ENCODE data around the gene CEP128. TPM values are rescaled to one million over a fixed set of nuclear protein-coding genes. Genes with fewer than 3 reads are reported as not detected.

The CEP128 gene
- total RNA-seq, 2 experiments from 2014 or later, result 18.6 to 21.6 TPM

GRCh38 chr14:80605536-80605935 lies 336.0 kb downstream of the CEP128 start:
- DNase-seq (no peak), ATAC-seq (no peak)
- ChIA-PET CTCF (no interaction called here), POLR2A (no interaction called here)
- H3K4me1 Mint-ChIP-seq, result no peaks in the 10 kb centered on the region
- no peaks in the 10 kb centered on the region for H3K36me3 Mint-ChIP-seq (ENCODE audit: low read depth)
- intact Hi-C loops (cut with DNase I, micrococcal nuclease), result no loop called here
- H3K4me3 Mint-ChIP-seq, result no peak overlapping the region
- no peaks in the 10 kb centered on the region for H3K9me3 Mint-ChIP-seq (ENCODE audit: low read depth)
- H3K27ac Mint-ChIP-seq, result no peak overlapping the region
- H3K27me3 Mint-ChIP-seq, result no peaks in the 10 kb centered on the region

GRCh38 chr14:80602946-80603345 lies 338.6 kb downstream of the CEP128 start:
- no peaks in the 10 kb centered on the region for H3K27me3 Mint-ChIP-seq
- CTCF ChIA-PET, result no interaction called here
- POLR2A ChIA-PET, result no interaction called here
- no peak overlapping the region for H3K4me3 Mint-ChIP-seq
- H3K27ac Mint-ChIP-seq, result no peak overlapping the region
- DNase-seq (no peak), ATAC-seq (no peak)
- no peaks in the 10 kb centered on the region for H3K36me3 Mint-ChIP-seq (ENCODE audit: low read depth)
- intact Hi-C loops (cut with DNase I, micrococcal nuclease), result no loop called here
- H3K9me3 Mint-ChIP-seq (ENCODE audit: low read depth), result no peaks in the 10 kb centered on the region
- H3K4me1 Mint-ChIP-seq, result no peaks in the 10 kb centered on the region

GRCh38 chr14:80587096-80587724 lies 354.3 kb downstream of the CEP128 start:
- CTCF ChIA-PET, result interaction anchor here (0.6 to 1.3 kb wide), 3 partner anchors 54 to 613 kb away, joined by 3 to 4 read pairs (median 3); no protein-coding TSS in a partner anchor
- POLR2A ChIA-PET, result no interaction called here
- ATAC-seq, result peak; percentile 92
- intact Hi-C loops (cut with DNase I, micrococcal nuclease), result loop anchor here (1.0 to 5.0 kb wide), 5 partner anchors 344 to 634 kb away; partner anchors contain the start of gene GTF2A1 (in 1 of the 2)
- no peak overlapping the region for H3K4me3 Mint-ChIP-seq
- H3K36me3 Mint-ChIP-seq (ENCODE audit: low read depth), result peaks cover 13% of the 10 kb centered on the region
- H3K27ac Mint-ChIP-seq, result peak overlapping the region; percentile 47
- DNase-seq, result peak; percentile 18
- H3K27me3 Mint-ChIP-seq, result no peaks in the 10 kb centered on the region
- peaks cover 20% of the 10 kb centered on the region for H3K4me1 Mint-ChIP-seq
- H3K9me3 Mint-ChIP-seq (ENCODE audit: low read depth), result peaks cover 12% of the 10 kb centered on the region

- ChIA-PET POLR2A (no interaction called here), CTCF (interaction anchor here (0.5 to 1.3 kb wide), 4 partner anchors 63 to 587 kb away, joined by 3 to 5 read pairs (median 4); no protein-coding TSS in a partner anchor)
- Mint-ChIP-seq H3K4me1 (peaks cover 20% of the 10 kb centered on the region), H3K36me3 (ENCODE audit: low read depth) (peaks cover 6% of the 10 kb centered on the region), H3K27ac (no peak overlapping the region), H3K9me3 (ENCODE audit: low read depth) (peaks cover 4% of the 10 kb centered on the region), H3K4me3 (no peak overlapping the region), H3K27me3 (no peaks in the 10 kb centered on the region)
- ATAC-seq, result no peak
- intact Hi-C loops (cut with DNase I, micrococcal nuclease), result loop anchor here in 1 of 2 experiments (2.0 to 5.0 kb wide), 2 partner anchors 566 to 635 kb away; partner anchors contain the start of gene GTF2A1
- no peak for DNase-seq
These were observed 355.4 kb downstream of the CEP128 start for GRCh38 chr14:80586131-80586530.

- intact Hi-C loops (cut with DNase I, micrococcal nuclease), result loop anchor here in 1 of 2 experiments (5.0 kb wide), 1 partner anchor 567 kb away; no protein-coding TSS in a partner anchor
- H3K4me1 Mint-ChIP-seq, result peaks cover 20% of the 10 kb centered on the region
- no peaks in the 10 kb centered on the region for H3K27me3 Mint-ChIP-seq
- no peak for DNase-seq
- CTCF ChIA-PET, result interaction anchor here (0.9 to 1.1 kb wide), 2 partner anchors 17 to 587 kb away, joined by 3 to 5 read pairs; no protein-coding TSS in a partner anchor
- ATAC-seq, result no peak
- POLR2A ChIA-PET, result no interaction called here
- no peak overlapping the region for H3K4me3 Mint-ChIP-seq
- H3K27ac Mint-ChIP-seq, result no peak overlapping the region
- no peaks in the 10 kb centered on the region for H3K9me3 Mint-ChIP-seq (ENCODE audit: low read depth)
- peaks cover 6% of the 10 kb centered on the region for H3K36me3 Mint-ChIP-seq (ENCODE audit: low read depth)
These were observed 356.1 kb downstream of the CEP128 start for GRCh38 chr14:80585506-80585835.

GRCh38 chr14:80584744-80585505 lies 356.6 kb downstream of the CEP128 start:
- Mint-ChIP-seq H3K27me3 (no peaks in the 10 kb centered on the region), H3K4me3 (no peak overlapping the region), H3K9me3 (ENCODE audit: low read depth) (no peaks in the 10 kb centered on the region), H3K4me1 (peaks cover 20% of the 10 kb centered on the region), H3K27ac (no peak overlapping the region), H3K36me3 (ENCODE audit: low read depth) (peaks cover 4% of the 10 kb centered on the region)
- intact Hi-C loops (cut with DNase I, micrococcal nuclease), result loop anchor here in 1 of 2 experiments (5.0 kb wide), 1 partner anchor 567 kb away; no protein-coding TSS in a partner anchor
- POLR2A ChIA-PET, result no interaction called here
- ATAC-seq (no peak), DNase-seq (no peak)
- CTCF ChIA-PET, result interaction anchor here (0.9 kb wide), 1 partner anchor 16 kb away, joined by 3 read pairs; no protein-coding TSS in a partner anchor

- Mint-ChIP-seq H3K4me3 (no peak overlapping the region), H3K27ac (no peak overlapping the region), H3K9me3 (ENCODE audit: low read depth) (no peaks in the 10 kb centered on the region), H3K36me3 (ENCODE audit: low read depth) (peaks cover 3% of the 10 kb centered on the region), H3K27me3 (no peaks in the 10 kb centered on the region), H3K4me1 (no peaks in the 10 kb centered on the region)
- ATAC-seq, result no peak
- POLR2A ChIA-PET, result no interaction called here
- intact Hi-C loops (cut with DNase I, micrococcal nuclease), result no loop called here
- no peak for DNase-seq
- CTCF ChIA-PET, result no interaction called here
These were observed 363.9 kb downstream of the CEP128 start for GRCh38 chr14:80577599-80577998.

- no peaks in the 10 kb centered on the region for H3K27me3 Mint-ChIP-seq
- H3K36me3 Mint-ChIP-seq (ENCODE audit: low read depth), result peaks cover 3% of the 10 kb centered on the region
- intact Hi-C loops (cut with DNase I, micrococcal nuclease), result no loop called here
- H3K9me3 Mint-ChIP-seq (ENCODE audit: low read depth), result no peaks in the 10 kb centered on the region
- no peak overlapping the region for H3K27ac Mint-ChIP-seq
- ATAC-seq (no peak), DNase-seq (no peak)
- no peaks in the 10 kb centered on the region for H3K4me1 Mint-ChIP-seq
- CTCF ChIA-PET, result no interaction called here
- H3K4me3 Mint-ChIP-seq, result no peak overlapping the region
- POLR2A ChIA-PET, result interaction anchor here (0.6 kb wide), 1 partner anchor 18 kb away, joined by 4 read pairs; no protein-coding TSS in a partner anchor
These were observed 365.1 kb downstream of the CEP128 start for GRCh38 chr14:80576401-80576800.

- no peaks in the 10 kb centered on the region for H3K9me3 Mint-ChIP-seq (ENCODE audit: low read depth)
- DNase-seq, result no peak
- no peak overlapping the region for H3K4me3 Mint-ChIP-seq
- POLR2A ChIA-PET, result no interaction called here
- H3K36me3 Mint-ChIP-seq (ENCODE audit: low read depth), result peaks cover 3% of the 10 kb centered on the region
- no peaks in the 10 kb centered on the region for H3K27me3 Mint-ChIP-seq
- peak; percentile 86 for ATAC-seq
- CTCF ChIA-PET, result no interaction called here
- no peaks in the 10 kb centered on the region for H3K4me1 Mint-ChIP-seq
- intact Hi-C loops (cut with DNase I, micrococcal nuclease), result no loop called here
- no peak overlapping the region for H3K27ac Mint-ChIP-seq
These were observed 365.8 kb downstream of the CEP128 start for GRCh38 chr14:80575763-80576162.

GRCh38 chr14:80572666-80573065 lies 368.9 kb downstream of the CEP128 start:
- Mint-ChIP-seq H3K27me3 (no peaks in the 10 kb centered on the region), H3K4me1 (peaks cover 3% of the 10 kb centered on the region), H3K9me3 (ENCODE audit: low read depth) (no peaks in the 10 kb centered on the region), H3K27ac (no peak overlapping the region), H3K36me3 (ENCODE audit: low read depth) (peaks cover under 1% of the 10 kb centered on the region), H3K4me3 (no peak overlapping the region)
- ChIA-PET POLR2A (no interaction called here), CTCF (interaction anchor here (0.8 kb wide), 1 partner anchor 9 kb away, joined by 3 read pairs; no protein-coding TSS in a partner anchor)
- intact Hi-C loops (cut with DNase I, micrococcal nuclease), result no loop called here
- DNase-seq (no peak), ATAC-seq (no peak)

GRCh38 chr14:80570930-80571298 lies 370.6 kb downstream of the CEP128 start:
- H3K4me1 Mint-ChIP-seq, result peaks cover 3% of the 10 kb centered on the region
- H3K27ac Mint-ChIP-seq, result no peak overlapping the region
- peaks cover 3% of the 10 kb centered on the region for H3K36me3 Mint-ChIP-seq (ENCODE audit: low read depth)
- H3K4me3 Mint-ChIP-seq, result no peak overlapping the region
- POLR2A ChIA-PET, result no interaction called here
- DNase-seq, result no peak
- no peaks in the 10 kb centered on the region for H3K27me3 Mint-ChIP-seq
- CTCF ChIA-PET, result no interaction called here
- no peaks in the 10 kb centered on the region for H3K9me3 Mint-ChIP-seq (ENCODE audit: low read depth)
- intact Hi-C loops (cut with DNase I, micrococcal nuclease), result no loop called here
- no peak for ATAC-seq
